ENCODE data around the gene ASB4.
"Not testable (repeated sequence)": the region's sequence is repeated elsewhere in the genome, so short reads cannot be mapped to it uniquely, and the experiment has no call there.

The ASB4 gene

DNA sequence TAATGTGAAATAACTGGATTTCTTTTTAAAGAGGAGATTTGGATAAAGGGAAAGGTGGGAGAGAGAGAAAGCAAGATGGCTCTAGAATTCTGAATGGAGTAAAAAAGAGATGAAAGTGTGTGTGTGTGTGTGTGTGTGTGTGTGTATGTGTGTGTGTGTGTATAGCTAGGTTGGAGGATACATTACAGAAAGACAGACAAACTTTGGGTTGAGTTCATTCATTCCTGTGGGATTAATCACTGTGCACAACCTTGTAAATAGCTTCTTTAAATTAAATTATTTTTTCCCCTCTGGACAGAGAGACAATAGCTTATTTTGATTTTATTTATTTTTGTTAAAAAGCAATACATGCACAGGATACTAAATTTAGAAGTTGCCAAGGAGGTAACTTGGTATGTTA lies 7.5 kb downstream of the ASB4 start:
- DNase-seq (ENCODE audit: low read depth) = no peak
- no peak overlapping the region for H3K4me3 ChIP-seq (ENCODE audit: control insufficient read depth, low read depth, low read length)

DNA sequence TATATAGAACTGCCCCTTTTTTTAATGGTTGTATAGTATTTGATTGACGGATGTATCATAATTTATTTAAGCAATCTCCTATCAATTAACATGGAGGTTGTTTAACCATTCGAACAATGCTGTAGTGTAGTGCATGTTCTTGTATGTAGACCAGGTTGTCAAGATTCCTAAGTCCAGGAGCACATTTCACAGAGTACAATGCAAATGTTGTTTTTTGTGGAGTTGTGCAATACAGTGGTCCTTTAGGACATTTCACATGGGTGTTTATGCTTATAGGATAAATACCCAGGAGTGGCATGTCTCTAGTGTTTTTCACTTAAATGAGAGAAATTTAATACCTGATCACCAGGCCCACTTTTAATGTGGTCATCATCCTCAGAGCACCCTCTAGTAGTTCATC lies 8.1 kb downstream of the ASB4 start:
- DNase-seq (ENCODE audit: low read depth) = no peak
- no peak overlapping the region for H3K4me3 ChIP-seq (ENCODE audit: control insufficient read depth, low read depth, low read length)
- TF ChIP-seq, protein P1, sequence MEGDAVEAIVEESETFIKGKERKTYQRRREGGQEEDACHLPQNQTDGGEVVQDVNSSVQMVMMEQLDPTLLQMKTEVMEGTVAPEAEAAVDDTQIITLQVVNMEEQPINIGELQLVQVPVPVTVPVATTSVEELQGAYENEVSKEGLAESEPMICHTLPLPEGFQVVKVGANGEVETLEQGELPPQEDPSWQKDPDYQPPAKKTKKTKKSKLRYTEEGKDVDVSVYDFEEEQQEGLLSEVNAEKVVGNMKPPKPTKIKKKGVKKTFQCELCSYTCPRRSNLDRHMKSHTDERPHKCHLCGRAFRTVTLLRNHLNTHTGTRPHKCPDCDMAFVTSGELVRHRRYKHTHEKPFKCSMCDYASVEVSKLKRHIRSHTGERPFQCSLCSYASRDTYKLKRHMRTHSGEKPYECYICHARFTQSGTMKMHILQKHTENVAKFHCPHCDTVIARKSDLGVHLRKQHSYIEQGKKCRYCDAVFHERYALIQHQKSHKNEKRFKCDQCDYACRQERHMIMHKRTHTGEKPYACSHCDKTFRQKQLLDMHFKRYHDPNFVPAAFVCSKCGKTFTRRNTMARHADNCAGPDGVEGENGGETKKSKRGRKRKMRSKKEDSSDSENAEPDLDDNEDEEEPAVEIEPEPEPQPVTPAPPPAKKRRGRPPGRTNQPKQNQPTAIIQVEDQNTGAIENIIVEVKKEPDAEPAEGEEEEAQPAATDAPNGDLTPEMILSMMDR (IDR thresholded peaks at IDR 0.05; ENCODE audit: control insufficient read depth, insufficient read depth, low read depth, low read length, missing control alignments) = no peak

More for the DNA sequence above, 7.5 kb downstream of the ASB4 start:
- TF ChIP-seq, protein P1 (IDR thresholded peaks at IDR 0.05; ENCODE audit: control insufficient read depth, insufficient read depth, low read depth, low read length, missing control alignments) = no peak

DNA sequence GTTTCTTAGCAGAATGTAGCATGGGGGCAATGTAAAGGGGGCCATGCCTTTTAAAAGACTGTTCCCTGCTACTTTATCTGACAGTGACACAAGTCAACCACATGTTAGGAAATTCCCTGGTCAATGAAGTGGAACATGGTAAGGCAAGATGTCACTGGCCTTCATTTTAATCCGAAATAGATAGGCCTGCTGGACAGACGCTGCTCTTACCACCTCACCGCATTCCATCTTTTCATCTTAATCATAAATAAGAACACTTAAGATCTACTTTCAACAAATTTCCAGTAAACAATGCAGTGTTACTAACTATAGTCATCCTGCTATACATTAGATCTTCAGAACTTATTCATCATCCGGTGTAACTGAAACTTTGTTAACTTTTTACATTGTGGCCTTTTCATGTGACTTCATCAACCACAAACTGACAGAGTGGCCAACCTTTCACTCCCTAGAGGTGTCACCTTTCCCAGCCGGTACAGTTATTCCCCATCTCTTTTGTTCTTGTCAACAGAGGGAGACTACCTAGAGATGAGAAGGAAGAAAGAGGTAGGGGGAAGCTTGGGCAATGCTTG lies 15.6 kb downstream of the ASB4 start:
- TF ChIP-seq, protein P1 (IDR thresholded peaks at IDR 0.05; ENCODE audit: control insufficient read depth, insufficient read depth, low read depth, low read length, missing control alignments) = no peak
- no peak overlapping the region for H3K4me3 ChIP-seq (ENCODE audit: control insufficient read depth, low read depth, low read length)
- DNase-seq (ENCODE audit: low read depth) = no peak

DNA sequence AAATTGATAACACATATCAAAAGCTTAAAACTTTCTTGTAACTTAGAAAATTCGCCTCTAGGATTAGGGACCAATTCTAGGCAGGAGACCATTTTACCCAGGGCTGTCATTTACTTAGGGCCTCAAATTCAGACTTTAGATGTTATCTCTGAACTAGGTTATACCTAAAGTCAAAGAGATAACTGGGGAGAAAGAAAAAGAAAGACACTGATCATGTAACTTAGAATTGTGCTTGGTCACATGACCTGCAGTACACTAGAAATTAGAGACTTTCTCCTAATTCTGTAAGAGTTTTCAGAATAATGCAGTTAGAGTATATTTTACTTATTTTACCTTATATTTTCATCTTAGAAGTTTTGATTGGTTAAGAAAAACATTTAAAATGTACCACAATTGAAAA lies 16.7 kb downstream of the ASB4 start:
- TF ChIP-seq, protein P1 (IDR thresholded peaks at IDR 0.05; ENCODE audit: control insufficient read depth, insufficient read depth, low read depth, low read length, missing control alignments) = no peak
- no peak for DNase-seq (ENCODE audit: low read depth)
- no peak overlapping the region for H3K4me3 ChIP-seq (ENCODE audit: control insufficient read depth, low read depth, low read length)

DNA sequence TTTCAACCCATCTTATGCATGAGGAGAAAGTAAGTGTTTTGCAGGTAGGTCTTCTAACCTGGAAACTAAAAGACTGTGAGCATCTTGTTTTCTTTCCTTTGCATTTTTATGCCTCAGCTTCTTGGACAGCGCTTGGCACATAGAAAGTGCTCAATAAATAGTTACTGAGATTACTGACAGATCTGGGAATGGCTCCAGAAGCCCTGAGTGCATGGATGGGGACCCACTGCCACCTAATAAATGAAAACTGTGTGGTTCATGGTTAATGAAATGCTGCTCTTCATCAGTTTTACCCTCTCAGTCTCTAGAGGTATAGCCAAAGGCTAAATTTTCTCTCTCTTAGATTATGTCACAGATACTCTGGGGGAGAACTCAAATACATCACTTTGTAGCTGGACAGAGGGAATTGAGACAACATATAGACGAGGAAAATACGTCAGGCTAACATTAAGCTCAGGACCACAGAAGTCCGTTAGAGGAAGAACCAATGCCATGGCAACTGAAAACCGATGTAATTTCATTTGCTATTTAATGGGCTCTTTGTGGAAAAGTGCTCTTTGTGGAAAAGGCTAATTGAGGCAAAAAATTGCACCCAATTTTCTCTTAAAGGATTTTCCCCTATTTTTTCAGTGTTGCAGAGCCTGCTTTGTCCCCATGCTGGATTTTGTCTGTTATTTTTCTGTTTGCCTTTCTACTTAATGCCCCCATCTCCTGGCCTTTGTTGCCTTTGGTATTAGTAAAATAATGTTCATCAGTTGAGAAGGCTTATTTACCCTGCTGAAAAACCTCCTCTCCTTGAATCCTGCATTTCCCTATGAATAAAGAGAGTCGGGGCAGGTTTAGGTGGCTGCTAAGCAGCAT lies 17.8 kb downstream of the ASB4 start:
- TF ChIP-seq, protein P1 (IDR thresholded peaks at IDR 0.05; ENCODE audit: control insufficient read depth, insufficient read depth, low read depth, low read length, missing control alignments) = no peak
- DNase-seq (ENCODE audit: low read depth) = no peak
- no peak overlapping the region for H3K4me3 ChIP-seq (ENCODE audit: control insufficient read depth, low read depth, low read length)

DNA sequence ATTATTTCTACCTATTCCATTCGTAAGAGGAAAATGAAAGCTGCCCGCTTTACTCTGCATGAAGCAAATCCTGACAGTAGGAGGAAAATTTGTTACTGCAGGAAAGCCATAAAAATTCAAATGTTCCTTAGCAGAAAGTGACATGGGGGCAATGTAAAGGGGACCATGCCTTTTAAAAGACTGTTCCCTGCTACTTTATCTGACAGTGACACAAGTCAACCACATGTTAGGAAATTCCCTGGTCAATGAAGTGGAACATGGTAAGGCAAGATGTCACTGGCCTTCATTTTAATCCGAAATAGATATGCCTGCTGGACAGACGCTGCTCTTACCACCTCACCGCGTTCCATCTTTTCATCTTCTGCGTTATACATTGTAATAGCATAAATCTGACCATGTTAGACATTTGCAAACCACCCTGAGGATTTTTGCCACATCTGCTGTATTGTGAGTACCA lies 18.4 kb downstream of the ASB4 start:
- DNase-seq (ENCODE audit: low read depth); H3K4me3 ChIP-seq (ENCODE audit: control insufficient read depth, low read depth, low read length): not testable (repeated sequence)

DNA sequence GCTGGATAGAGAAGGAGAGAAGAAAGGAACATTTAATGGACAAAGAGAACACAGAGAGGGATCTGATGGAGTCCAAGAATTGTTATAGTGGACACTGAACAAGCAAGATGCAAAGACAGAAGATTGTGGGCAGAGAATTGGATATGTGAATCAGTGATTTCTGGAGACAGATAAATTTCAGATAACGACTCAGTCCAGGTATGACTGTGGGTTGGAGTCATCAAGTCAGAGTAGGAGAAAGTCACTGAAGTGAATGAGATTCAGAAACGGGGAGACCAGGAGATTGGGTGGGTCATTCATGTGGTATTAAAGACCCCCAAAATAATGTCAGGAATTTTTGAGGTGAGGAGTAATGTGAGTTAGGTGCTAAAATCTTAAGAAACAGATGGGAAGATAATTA lies 23.0 kb downstream of the ASB4 start:
- DNase-seq (ENCODE audit: low read depth) = no peak
- no peak overlapping the region for H3K4me3 ChIP-seq (ENCODE audit: control insufficient read depth, low read depth, low read length)
- TF ChIP-seq, protein P1 (IDR thresholded peaks at IDR 0.05; ENCODE audit: control insufficient read depth, insufficient read depth, low read depth, low read length, missing control alignments) = no peak

All from AG09309 (cell line).